Peyer's patch (tissue), 4 donors: Measurements from ENCODE around the gene ANKS6.
A peak's percentile ranks its signal among the peaks of the same experiment; 100 is the strongest.

ENCODE experiments used
- CTCF ChIP-seq, 6 experiments: fragments of 450-650 bp in 4 of 6; fragments of 200-600 bp in 2 of 6; sonication (generic) in 1 of 6; IDR thresholded peaks; one replicate each; pipeline ENCODE4 v1.5.1; 2017 to 2019; ENCODE audit warnings: antibody characterized with exemption in 6 of 6, mild to moderate bottlenecking in 3 of 6, moderate library complexity in 1 of 6
- POLR2A ChIP-seq, 2 donors: fragments of 450-650 bp; IDR thresholded peaks; one replicate each; pipeline ENCODE4 v1.5.1; 2017; ENCODE audit warnings: antibody characterized with exemption in 2 of 2, mild to moderate bottlenecking in 2 of 2, moderate library complexity in 2 of 2

- TF ChIP-seq POLR2A (IDR thresholded peaks at IDR 0.05) = peak; percentile 53 to 54
- peak in 2 of 6 experiments; percentile 8 to 19 for TF ChIP-seq CTCF (IDR thresholded peaks at IDR 0.05)
These were observed 10.9 kb upstream of the ANKS6 start, which contains the start of gene GALNT12 for GRCh38 chr9:98807070-98807813.
